HEK293 (cell line): ENCODE results near the gene HSD17B1.
"Not testable (repeated sequence)": the region's sequence is repeated elsewhere in the genome, so short reads cannot be mapped to it uniquely, and the experiment has no call there.

Experiments
- CTCF ChIA-PET: fragments of 350-600 bp; formaldehyde crosslinking; extraction: SDS; loops from one replicate; lab custom pipeline; 2021; ENCODE audit warnings: antibody characterized with exemption; lab: Yijun Ruan, JAX
- POLR2A ChIA-PET: fragments of 300-600 bp; formaldehyde crosslinking; extraction: SDS; loops from one replicate; lab custom pipeline; 2020; ENCODE audit warnings: antibody characterized with exemption, inconsistent platforms; lab: Yijun Ruan, JAX
- H3K27ac ChIP-seq: fragments of 200-500 bp; sonication (Bioruptor generic); 2 replicates; pipeline ENCODE4 v1.5.1; 2014; ENCODE audit warnings: low read depth, low read length, control low read depth, inconsistent platforms; ENCODE audit errors: extremely low read depth
- H3K36me3 ChIP-seq, 2 experiments: fragments of 200-500 bp in 1 of 2; sonication (Bioruptor generic) in 1 of 2; 1 replicate in 1 of 2; 2 replicates in 1 of 2; pipeline ENCODE4 v1.5.1; 2014 to 2017; ENCODE audit warnings: inconsistent platforms in 2 of 2, low read length in 2 of 2; ENCODE audit not compliant: control insufficient read depth in 2 of 2, insufficient read depth in 1 of 2
- H3K4me1 ChIP-seq: fragments of 200-500 bp; sonication (Bioruptor generic); 2 replicates; pipeline ENCODE4 v1.5.1; 2014; ENCODE audit warnings: mild to moderate bottlenecking, low read length, inconsistent platforms; ENCODE audit not compliant: control insufficient read depth, insufficient read depth
- H3K4me3 ChIP-seq: 2 replicates; pipeline ENCODE4 v1.5.1; 2011; ENCODE audit warnings: low read depth, mild to moderate bottlenecking, control low read depth, low read length, moderate library complexity
- H3K9me3 ChIP-seq: fragments of 200-500 bp; sonication (Bioruptor generic); 2 replicates; pipeline ENCODE4 v1.5.1; 2014; ENCODE audit warnings: low read depth, low read length, inconsistent platforms; ENCODE audit not compliant: control insufficient read depth, insufficient read depth
- KLF17 ChIP-seq: fragments of 450-650 bp; formaldehyde crosslinking; IDR thresholded peaks from 2 replicates; pipeline ENCODE4 v1.5.1; 2016; ENCODE audit warnings: missing biosample characterization, missing genetic modification characterization
- PRDM4 ChIP-seq: fragments of 450-650 bp; formaldehyde crosslinking; IDR thresholded peaks from 2 replicates; pipeline ENCODE4 v1.5.1; 2017; ENCODE audit warnings: missing biosample characterization, missing genetic modification characterization
- ZFP41 ChIP-seq: fragments of 450-650 bp; formaldehyde crosslinking; IDR thresholded peaks from 2 replicates; pipeline ENCODE4 v1.5.1; 2016; ENCODE audit warnings: missing biosample characterization, missing genetic modification characterization, borderline replicate concordance
- ZNF2 ChIP-seq: fragments of 450-650 bp; formaldehyde crosslinking; IDR thresholded peaks from 2 replicates; pipeline ENCODE4 v1.5.1; 2016; ENCODE audit warnings: missing biosample characterization, missing genetic modification characterization
- ZNF350 ChIP-seq: fragments of 450-650 bp; formaldehyde crosslinking; IDR thresholded peaks from 2 replicates; pipeline ENCODE4 v1.5.0; 2017; ENCODE audit warnings: missing biosample characterization, mild to moderate bottlenecking, missing genetic modification characterization
- ZNF394 ChIP-seq: fragments of 450-650 bp; formaldehyde crosslinking; IDR thresholded peaks from 2 replicates; pipeline ENCODE4 v1.5.1; 2016; ENCODE audit warnings: missing biosample characterization, missing genetic modification characterization, mild to moderate bottlenecking, moderate library complexity, borderline replicate concordance
- ZNF416 ChIP-seq: fragments of 450-650 bp; formaldehyde crosslinking; IDR thresholded peaks from 2 replicates; pipeline ENCODE4 v1.5.1; 2016; ENCODE audit warnings: missing biosample characterization, missing genetic modification characterization
- ZNF664 ChIP-seq: fragments of 450-650 bp; formaldehyde crosslinking; IDR thresholded peaks from 2 replicates; pipeline ENCODE4 v1.5.1; 2016; ENCODE audit warnings: missing biosample characterization, missing genetic modification characterization
- ZNF704 ChIP-seq: fragments of 450-650 bp; formaldehyde crosslinking; IDR thresholded peaks from 2 replicates; pipeline ENCODE4 v1.5.1; 2016; ENCODE audit warnings: missing biosample characterization, missing genetic modification characterization
- ZNF830 ChIP-seq: fragments of 450-650 bp; IDR thresholded peaks from 2 replicates; pipeline ENCODE4 v1.5.0; 2018; ENCODE audit warnings: missing biosample characterization, missing genetic modification characterization, low read depth, mild to moderate bottlenecking, moderate library complexity
- ZNF843 ChIP-seq: fragments of 450-650 bp; formaldehyde crosslinking; IDR thresholded peaks from 2 replicates; pipeline ENCODE4 v1.5.1; 2016; ENCODE audit warnings: missing biosample characterization, missing genetic modification characterization
- ZSCAN30 ChIP-seq: fragments of 450-650 bp; IDR thresholded peaks from 2 replicates; pipeline ENCODE4 v1.5.1; 2018; ENCODE audit warnings: missing biosample characterization, mild to moderate bottlenecking, missing genetic modification characterization, moderate library complexity
- TF ChIP-seq, protein P1 (sequence below): sonication (generic); formaldehyde crosslinking; IDR thresholded peaks from 2 replicates; pipeline ENCODE4 v1.8.1; 2022; ENCODE audit warnings: mild to moderate bottlenecking, moderate library complexity, missing genetic modification reagents

Gene HSD17B1

DNA sequence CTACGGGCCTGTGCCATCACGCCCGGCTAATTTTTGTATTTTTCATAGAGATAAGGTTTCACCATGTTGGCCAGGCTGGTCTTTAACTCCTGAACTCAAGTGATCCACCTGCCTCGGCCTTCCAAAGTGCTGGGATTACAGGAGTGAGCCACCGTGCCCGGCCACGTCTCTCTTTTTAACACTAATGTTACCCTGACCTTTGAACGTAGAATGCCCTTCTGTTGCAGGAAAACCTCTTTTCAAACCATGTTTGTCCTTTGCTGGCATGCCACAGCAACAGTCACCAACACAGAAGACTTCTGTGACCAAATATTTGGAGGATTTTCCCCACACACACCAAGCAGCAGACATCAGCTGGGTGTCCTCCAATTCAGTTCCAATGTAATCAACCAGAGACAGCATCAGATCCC, 7.8 kb upstream of the HSD17B1 start (continued):
- TF ChIP-seq ZNF416, result no peak
- TF ChIP-seq ZNF394 (tag by site-specific recombination), result no peak
- no peak for TF ChIP-seq KLF17 (tag by site-specific recombination)
- TF ChIP-seq ZNF843 (tag by site-specific recombination), result no peak
- TF ChIP-seq ZSCAN30, result no peak
- no peak for TF ChIP-seq PRDM4 (tag by site-specific recombination)
- TF ChIP-seq, all 188 proteins: peak for 0

GRCh38 chr17:42545755-42546505, 6.8 kb upstream of the HSD17B1 start:
- not testable (repeated sequence) for H3K4me1 ChIP-seq, H3K27ac ChIP-seq, H3K4me3 ChIP-seq, H3K9me3 ChIP-seq
- CTCF ChIA-PET, result interaction anchor here (4.3 kb wide), 1 partner anchor 10 kb away, joined by 19 read pairs; the partner anchor contains the start of gene NAGLU
- H3K36me3 ChIP-seq, result peaks cover 9 to 34% of the 10 kb centered on the region in 2 experiments; a peak in 2 of 3 replicates
- POLR2A ChIA-PET, result interaction anchor here (1.4 to 1.6 kb wide), 2 partner anchors 9 to 19 kb away, joined by 3 read pairs; no protein-coding TSS in a partner anchor

DNA sequence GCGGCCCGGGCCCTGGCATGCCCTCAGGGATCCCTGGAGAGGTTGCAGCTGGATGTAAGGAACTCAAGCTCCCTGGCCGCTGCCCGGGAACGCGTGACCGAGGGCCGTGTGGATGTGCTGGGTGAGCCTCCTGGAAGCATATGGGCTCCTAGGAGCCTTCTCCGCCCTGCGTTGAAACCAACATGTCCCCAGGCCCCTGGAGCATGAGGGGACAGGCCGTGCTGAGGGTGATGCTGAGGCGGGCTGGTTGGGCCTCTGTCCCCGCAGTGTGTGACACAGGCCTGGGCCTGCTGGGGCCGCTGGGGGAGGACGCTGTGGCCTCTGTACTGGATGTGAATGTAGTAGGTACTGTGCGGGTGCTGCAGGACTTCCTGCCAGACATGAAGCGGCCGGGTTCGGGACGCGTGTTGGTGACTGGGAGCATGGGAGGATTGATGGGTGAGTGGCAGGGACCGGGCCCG, 5.7 kb upstream of the HSD17B1 start:
- H3K36me3 ChIP-seq, result peaks cover 9 to 25% of the 10 kb centered on the region in 2 experiments; a peak in 2 of 3 replicates
- ChIA-PET CTCF (interaction anchor here (1.5 to 4.3 kb wide), 3 partner anchors 11 to 219 kb away, joined by 5 to 19 read pairs (median 5); partner anchors contain the start of gene NAGLU), POLR2A (interaction anchor here (0.6 to 2.0 kb wide), 6 partner anchors 7 to 1653 kb away, joined by 3 to 20 read pairs (median 4); partner anchors contain the start of genes NAGLU, RETREG3 and TUBG1)
- H3K4me1 ChIP-seq, result peaks cover 4% of the 10 kb centered on the region; the same call in 1 of the 2 replicates
- no peaks in the 10 kb centered on the region for H3K9me3 ChIP-seq
- no peak overlapping the region for H3K27ac ChIP-seq
- no peak for TF ChIP-seq ZNF664
- no peak for TF ChIP-seq ZNF350 (tag by site-specific recombination)
- TF ChIP-seq ZNF416, result no peak
- TF ChIP-seq, protein P1, sequence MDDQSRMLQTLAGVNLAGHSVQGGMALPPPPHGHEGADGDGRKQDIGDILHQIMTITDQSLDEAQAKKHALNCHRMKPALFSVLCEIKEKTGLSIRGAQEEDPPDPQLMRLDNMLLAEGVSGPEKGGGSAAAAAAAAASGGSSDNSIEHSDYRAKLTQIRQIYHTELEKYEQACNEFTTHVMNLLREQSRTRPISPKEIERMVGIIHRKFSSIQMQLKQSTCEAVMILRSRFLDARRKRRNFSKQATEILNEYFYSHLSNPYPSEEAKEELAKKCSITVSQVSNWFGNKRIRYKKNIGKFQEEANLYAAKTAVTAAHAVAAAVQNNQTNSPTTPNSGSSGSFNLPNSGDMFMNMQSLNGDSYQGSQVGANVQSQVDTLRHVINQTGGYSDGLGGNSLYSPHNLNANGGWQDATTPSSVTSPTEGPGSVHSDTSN (CRISPR knock-in tag), result no peak
- TF ChIP-seq ZNF830, result no peak
- no peak for TF ChIP-seq ZNF704
- no peak for TF ChIP-seq ZNF2 (tag by site-specific recombination)
- TF ChIP-seq ZFP41, result no peak
- TF ChIP-seq, all 188 proteins: peak for 0
- no peak overlapping the region for H3K4me3 ChIP-seq
